IPS DF 4.7 (cell line): ENCODE measurements around the gene CEMIP2.

Experiments
- DNase-seq: peaks from one replicate; pipeline ENCODE4 v3.0.0-alpha.2; 2013; ENCODE audit warnings: low spot score; ENCODE audit errors: extremely low read depth

Gene CEMIP2

DNA sequence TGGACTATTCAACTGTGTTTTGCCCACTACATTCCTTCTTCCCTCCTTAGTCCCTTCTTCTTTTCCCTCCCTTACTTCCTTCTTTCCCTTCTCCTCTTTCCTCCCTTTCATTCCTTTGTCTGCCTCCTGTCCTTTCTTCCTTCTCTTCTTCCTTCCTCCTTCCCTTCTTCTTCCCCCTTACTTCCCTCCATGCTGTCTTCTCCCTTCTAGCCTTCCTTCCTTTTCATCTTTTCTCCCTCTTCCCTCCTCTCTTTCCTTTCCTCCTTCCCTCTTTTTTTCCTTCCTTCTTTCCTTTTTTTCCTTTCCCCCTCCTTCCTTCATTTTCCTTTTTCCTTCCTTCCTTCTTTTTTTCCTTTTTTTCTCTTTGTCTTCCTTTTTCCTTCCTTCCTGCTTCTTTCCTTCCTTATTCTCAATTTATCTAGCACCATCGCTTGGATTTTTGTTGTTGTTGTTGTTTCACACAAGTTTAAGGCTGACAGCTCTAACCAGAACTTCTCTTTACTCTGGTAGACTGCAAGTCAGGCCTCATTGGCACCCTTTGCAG is 123.4 kb downstream of the CEMIP2 start:
- DNase-seq: no peak

DNA sequence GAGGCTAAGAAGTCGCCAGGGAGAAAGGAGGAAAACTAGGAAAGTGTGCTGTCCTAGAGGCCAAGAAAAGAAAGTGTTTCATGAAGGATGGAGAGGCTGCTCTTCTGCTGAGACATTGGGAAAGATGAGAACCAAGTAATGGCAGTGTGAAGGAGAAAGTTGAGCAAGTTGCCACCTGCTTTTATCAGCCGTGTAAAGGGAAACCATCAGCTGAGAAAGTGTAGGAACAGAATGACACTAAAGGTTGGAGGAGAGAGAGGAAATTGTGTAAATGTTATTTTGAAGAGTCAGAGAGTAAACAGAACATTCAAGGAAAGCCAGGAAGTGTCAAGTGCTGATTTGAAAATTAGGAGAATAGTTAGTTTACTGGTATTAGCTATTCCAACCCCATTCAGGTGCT is 125.0 kb downstream of the CEMIP2 start:
- no peak for DNase-seq

DNA sequence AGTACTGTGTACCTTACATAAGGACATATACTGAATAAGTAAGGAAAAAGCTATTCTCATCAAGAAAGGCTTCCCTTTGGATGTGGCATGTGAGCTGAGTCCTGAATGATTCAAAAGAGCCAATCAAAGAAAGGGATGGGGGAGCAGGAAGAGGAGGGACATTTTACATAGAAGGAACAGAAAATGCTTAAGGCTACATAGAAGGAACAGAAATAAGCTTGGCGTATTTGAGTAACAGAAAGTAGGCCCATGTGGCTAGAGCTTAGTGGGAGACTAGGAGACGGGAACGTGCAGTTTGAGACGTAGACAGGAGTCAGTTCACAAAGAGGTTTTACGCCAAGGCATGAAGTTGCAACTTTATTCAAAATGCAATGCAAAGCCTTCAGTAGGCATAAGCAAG is 126.3 kb downstream of the CEMIP2 start:
- DNase-seq: no peak

DNA sequence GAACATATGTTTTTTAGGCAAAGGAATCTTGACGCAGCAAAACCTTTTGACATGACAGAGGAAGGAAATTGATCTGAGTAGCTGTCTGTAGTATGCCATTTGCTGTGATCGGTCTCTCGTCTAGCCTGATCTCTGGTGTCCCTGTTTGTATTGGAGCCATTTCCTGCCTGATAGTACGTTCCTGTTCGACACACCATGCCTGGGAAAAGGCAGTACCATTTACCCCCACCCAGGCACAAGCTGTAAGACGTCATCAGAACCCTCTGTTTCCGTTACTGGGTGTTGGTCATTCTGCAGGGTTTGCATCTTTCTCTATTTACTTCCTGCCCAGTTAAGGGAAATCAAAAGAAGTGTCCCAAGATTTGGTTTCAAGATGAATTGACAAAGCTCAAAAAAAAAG is 129.7 kb downstream of the CEMIP2 start:
- DNase-seq: no peak

- DNase-seq: no peak
Measured at GRCh38 chr9:71637926-71638325, 130.4 kb downstream of the CEMIP2 start.

- DNase-seq: no peak
Measured at GRCh38 chr9:71637375-71637774, 130.9 kb downstream of the CEMIP2 start.

DNA sequence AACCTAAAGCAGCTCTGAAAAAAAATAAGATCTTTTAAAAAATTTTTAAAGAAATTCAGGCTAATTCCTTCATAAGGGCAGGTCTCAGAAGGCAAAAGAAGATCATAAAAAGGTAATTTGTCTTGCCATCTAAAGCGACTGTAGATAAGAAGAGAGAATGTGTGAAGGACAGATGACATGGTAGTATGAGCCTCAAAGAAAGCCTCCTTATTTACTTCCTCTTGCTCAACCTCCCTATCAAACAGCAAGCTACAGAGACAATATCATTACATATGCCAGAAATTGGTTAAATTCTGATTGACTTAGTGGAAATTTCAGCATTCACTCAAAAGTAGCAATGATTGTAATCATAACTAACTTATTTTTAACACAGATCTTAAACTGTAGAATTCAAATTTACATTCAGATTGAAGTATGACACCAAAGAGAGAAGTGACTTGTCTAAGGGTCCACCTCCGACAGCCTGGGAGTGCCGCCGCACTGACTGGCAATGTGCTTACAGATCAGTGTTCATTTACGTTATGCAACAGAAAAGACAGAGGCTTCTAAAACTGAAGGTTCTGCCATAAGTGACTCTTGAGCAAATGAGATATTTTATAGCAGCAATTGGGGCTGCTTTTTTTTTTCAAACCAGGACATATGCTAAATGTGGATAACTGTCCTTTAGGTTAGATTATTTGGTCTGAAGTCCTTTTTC is 132.0 kb downstream of the CEMIP2 start:
- DNase-seq: no peak

DNA sequence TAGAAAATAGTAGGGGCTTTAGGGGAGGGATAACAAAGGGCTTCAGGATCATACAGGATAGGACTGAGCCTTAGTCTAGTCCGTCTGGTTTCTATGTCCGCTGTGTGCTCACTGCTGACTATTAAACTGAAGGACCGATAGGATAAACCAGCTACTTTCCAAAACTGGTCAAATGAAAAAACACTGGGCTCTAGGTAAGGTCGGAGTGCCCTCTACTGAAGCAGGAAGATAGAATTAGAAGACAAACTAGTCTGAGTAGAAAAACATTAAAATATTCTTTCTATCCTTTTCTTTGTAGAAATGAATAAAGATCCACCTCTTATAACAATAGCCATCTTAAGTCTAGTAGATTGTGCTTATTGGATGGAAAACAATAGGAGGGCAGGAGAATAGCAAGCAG is 133.6 kb downstream of the CEMIP2 start:
- no peak for DNase-seq
